ENCODE results near the gene RPL22. TPM values are rescaled to one million over a fixed set of nuclear protein-coding genes. Genes with fewer than 3 reads are reported as not detected.
A peak's percentile ranks its signal among the peaks of the same experiment; 100 is the strongest.

Gene RPL22
- total RNA-seq, 1 donor from 2014 or later = 283 TPM

DNA sequence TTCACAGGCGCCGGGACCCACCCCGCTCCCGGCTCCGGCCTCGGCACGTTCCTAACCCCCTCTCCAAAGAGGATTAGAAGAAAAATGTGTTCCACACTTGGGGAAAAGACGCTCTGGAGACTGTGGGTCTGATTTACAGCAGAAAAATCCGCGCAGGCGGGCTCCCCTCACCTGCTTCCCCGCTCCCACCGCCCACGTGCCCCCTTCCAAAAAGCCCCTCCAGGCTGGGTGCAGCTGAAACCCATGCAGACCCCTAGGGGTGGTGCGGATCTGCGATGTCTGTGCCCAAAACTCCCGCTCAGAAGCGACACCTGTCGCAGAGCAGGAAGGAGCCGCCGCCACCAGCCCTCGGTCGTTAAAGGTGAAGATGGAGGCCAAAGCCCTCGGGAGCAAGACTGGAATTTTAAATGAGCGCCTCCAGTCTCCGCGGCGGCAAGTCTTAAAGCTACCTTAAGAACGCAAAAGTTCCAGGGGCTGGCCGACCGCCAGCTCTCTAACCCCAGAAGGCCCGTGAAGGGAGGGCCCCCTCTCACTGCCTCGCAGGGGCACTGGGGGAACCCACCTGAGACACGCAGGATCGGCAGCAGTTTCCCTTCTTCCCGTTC is 18.6 kb downstream of the RPL22 start:
- H3K4me3 Mint-ChIP-seq (ENCODE audit: unreplicated experiment) = no peak overlapping the region
- peaks cover under 1% of the 10 kb centered on the region for H3K36me3 ChIP-seq (ENCODE audit: insufficient read depth, low read length)
- FAIRE-seq = no peak
- no peak overlapping the region for H2AFZ ChIP-seq (ENCODE audit: low read depth, low read length)
- peaks cover 11% of the 10 kb centered on the region for H3K4me1 ChIP-seq (ENCODE audit: insufficient read depth, low read length)
- H3K27me3 ChIP-seq (ENCODE audit: insufficient read depth, low read length) = peaks cover 41% of the 10 kb centered on the region
- no peaks in the 10 kb centered on the region for H3K9me3 Mint-ChIP-seq (ENCODE audit: unreplicated experiment)
- peaks cover 58% of the 10 kb centered on the region for H4K20me1 ChIP-seq (ENCODE audit: insufficient read depth, low read length)
- peak overlapping the region; percentile 39 for H3K4me2 ChIP-seq (ENCODE audit: low read length)
- no peaks in the 10 kb centered on the region for H3K36me3 Mint-ChIP-seq (ENCODE audit: low read depth, unreplicated experiment)
- no peak overlapping the region for H3K27ac ChIP-seq (ENCODE audit: low read depth, low read length)
- H3K27ac Mint-ChIP-seq (ENCODE audit: unreplicated experiment) = no peak overlapping the region
- H3K9me3 ChIP-seq (ENCODE audit: insufficient read depth, low read depth, low read length) = no peaks in the 10 kb centered on the region
- peaks cover 19% of the 10 kb centered on the region for H3K4me1 Mint-ChIP-seq (ENCODE audit: low read depth, unreplicated experiment)
- H3K79me2 ChIP-seq (ENCODE audit: insufficient read depth, low read length) = peaks cover 4% of the 10 kb centered on the region
- H3K4me3 ChIP-seq (ENCODE audit: insufficient read depth, low read depth, low read length) = no peak overlapping the region
- peaks cover 18% of the 10 kb centered on the region for H3K27me3 Mint-ChIP-seq (ENCODE audit: low read depth, unreplicated experiment)
- H3K9ac ChIP-seq (ENCODE audit: low read length) = no peak overlapping the region
- DNase-seq (ENCODE audit: low read depth) = no peak
- TF ChIP-seq EZH2 (IDR thresholded peaks at IDR 0.05; ENCODE audit: insufficient read depth, low read length) = peak; percentile 71
- TF ChIP-seq, protein P1, sequence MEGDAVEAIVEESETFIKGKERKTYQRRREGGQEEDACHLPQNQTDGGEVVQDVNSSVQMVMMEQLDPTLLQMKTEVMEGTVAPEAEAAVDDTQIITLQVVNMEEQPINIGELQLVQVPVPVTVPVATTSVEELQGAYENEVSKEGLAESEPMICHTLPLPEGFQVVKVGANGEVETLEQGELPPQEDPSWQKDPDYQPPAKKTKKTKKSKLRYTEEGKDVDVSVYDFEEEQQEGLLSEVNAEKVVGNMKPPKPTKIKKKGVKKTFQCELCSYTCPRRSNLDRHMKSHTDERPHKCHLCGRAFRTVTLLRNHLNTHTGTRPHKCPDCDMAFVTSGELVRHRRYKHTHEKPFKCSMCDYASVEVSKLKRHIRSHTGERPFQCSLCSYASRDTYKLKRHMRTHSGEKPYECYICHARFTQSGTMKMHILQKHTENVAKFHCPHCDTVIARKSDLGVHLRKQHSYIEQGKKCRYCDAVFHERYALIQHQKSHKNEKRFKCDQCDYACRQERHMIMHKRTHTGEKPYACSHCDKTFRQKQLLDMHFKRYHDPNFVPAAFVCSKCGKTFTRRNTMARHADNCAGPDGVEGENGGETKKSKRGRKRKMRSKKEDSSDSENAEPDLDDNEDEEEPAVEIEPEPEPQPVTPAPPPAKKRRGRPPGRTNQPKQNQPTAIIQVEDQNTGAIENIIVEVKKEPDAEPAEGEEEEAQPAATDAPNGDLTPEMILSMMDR (IDR thresholded peaks at IDR 0.05; ENCODE audit: insufficient read depth, low read depth, low read length) = no peak

GRCh38 chr1:6180268-6180706 is 19.1 kb downstream of the RPL22 start, which contains the start of gene CHD5:
Gene CHD5 (minus strand): TSS chr1:6180321. CDS start chr1:6180023, 298 bp downstream.
- no peak for FAIRE-seq
- TF ChIP-seq, protein P1 (IDR thresholded peaks at IDR 0.05; ENCODE audit: insufficient read depth, low read depth, low read length) = no peak
- peak; percentile 89 for TF ChIP-seq EZH2 (IDR thresholded peaks at IDR 0.05; ENCODE audit: insufficient read depth, low read length)
- Mint-ChIP-seq H3K27ac (ENCODE audit: unreplicated experiment) (no peak within 1 kb of the TSS), H3K4me1 (ENCODE audit: low read depth, unreplicated experiment) (peaks cover 15% of the 10 kb centered on the region), H3K9me3 (ENCODE audit: unreplicated experiment) (no peaks in the 10 kb centered on the region), H3K4me3 (ENCODE audit: unreplicated experiment) (no peak within 1 kb of the TSS), H3K36me3 (ENCODE audit: low read depth, unreplicated experiment) (no peaks in the 10 kb centered on the region), H3K27me3 (ENCODE audit: low read depth, unreplicated experiment) (peaks cover 18% of the 10 kb centered on the region)
- Histone ChIP-seq H3K4me1 (ENCODE audit: insufficient read depth, low read length) (peaks cover 6% of the 10 kb centered on the region), H3K4me3 (ENCODE audit: insufficient read depth, low read depth, low read length) (no peak within 1 kb of the TSS), H2AFZ (ENCODE audit: low read depth, low read length) (no peak within 1 kb of the TSS), H3K27me3 (ENCODE audit: insufficient read depth, low read length) (peaks cover 41% of the 10 kb centered on the region), H3K27ac (ENCODE audit: low read depth, low read length) (no peak within 1 kb of the TSS), H3K9ac (ENCODE audit: low read length) (no peak within 1 kb of the TSS), H3K4me2 (ENCODE audit: low read length) (peak within 1 kb of the TSS; percentile 46), H3K79me2 (ENCODE audit: insufficient read depth, low read length) (peaks cover 4% of the 10 kb centered on the region), H4K20me1 (ENCODE audit: insufficient read depth, low read length) (peaks cover 53% of the 10 kb centered on the region), H3K9me3 (ENCODE audit: insufficient read depth, low read depth, low read length) (peaks cover 3% of the 10 kb centered on the region), H3K36me3 (ENCODE audit: insufficient read depth, low read length) (no peaks in the 10 kb centered on the region)
- DNase-seq (ENCODE audit: low read depth) = no peak

DNA sequence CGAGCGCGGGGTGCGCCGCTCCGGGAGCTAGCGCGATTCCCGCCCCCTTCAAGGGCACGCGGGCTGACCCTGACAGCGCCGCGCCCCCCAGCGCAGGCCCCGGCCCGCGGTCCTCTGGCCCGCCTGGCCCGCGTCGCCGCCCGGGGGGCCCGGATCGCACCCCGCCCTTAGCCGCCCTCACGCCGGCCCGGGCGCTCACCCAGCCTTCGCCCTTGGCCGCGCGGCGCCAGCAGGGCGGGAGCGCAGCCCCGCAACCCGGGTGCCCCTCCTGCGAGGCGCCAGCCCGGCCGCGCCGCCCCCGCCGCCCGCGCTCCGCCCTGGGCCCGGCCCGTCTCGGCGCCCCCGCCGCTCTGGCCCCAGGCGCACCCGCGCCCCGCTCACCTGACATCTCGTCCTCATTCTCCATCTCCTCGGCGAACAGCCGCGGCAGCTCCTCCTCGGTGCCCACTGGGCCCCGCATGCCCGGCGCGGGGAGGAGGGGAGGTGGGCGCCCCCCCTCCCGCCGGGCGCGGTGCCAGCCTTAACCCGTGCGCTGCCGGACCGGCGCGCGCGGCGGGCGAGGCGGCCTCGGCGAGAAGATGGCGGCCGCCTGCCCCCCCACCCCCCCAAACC is 19.7 kb downstream of the RPL22 start:
- H3K4me3 Mint-ChIP-seq (ENCODE audit: unreplicated experiment) = no peak overlapping the region
- TF ChIP-seq, protein P1 (IDR thresholded peaks at IDR 0.05; ENCODE audit: insufficient read depth, low read depth, low read length) = no peak
- no peak for TF ChIP-seq EZH2 (IDR thresholded peaks at IDR 0.05; ENCODE audit: insufficient read depth, low read length)
- no peaks in the 10 kb centered on the region for H3K36me3 Mint-ChIP-seq (ENCODE audit: low read depth, unreplicated experiment)
- no peak for DNase-seq (ENCODE audit: low read depth)
- Histone ChIP-seq H3K79me2 (ENCODE audit: insufficient read depth, low read length) (peaks cover 4% of the 10 kb centered on the region), H3K9ac (ENCODE audit: low read length) (no peak overlapping the region), H3K27ac (ENCODE audit: low read depth, low read length) (no peak overlapping the region), H3K27me3 (ENCODE audit: insufficient read depth, low read length) (peaks cover 41% of the 10 kb centered on the region), H3K4me1 (ENCODE audit: insufficient read depth, low read length) (peaks cover 2% of the 10 kb centered on the region), H3K4me3 (ENCODE audit: insufficient read depth, low read depth, low read length) (no peak overlapping the region), H3K4me2 (ENCODE audit: low read length) (peak overlapping the region; percentile 46), H4K20me1 (ENCODE audit: insufficient read depth, low read length) (peaks cover 47% of the 10 kb centered on the region), H3K36me3 (ENCODE audit: insufficient read depth, low read length) (no peaks in the 10 kb centered on the region), H2AFZ (ENCODE audit: low read depth, low read length) (no peak overlapping the region), H3K9me3 (ENCODE audit: insufficient read depth, low read depth, low read length) (peaks cover 6% of the 10 kb centered on the region)
- H3K4me1 Mint-ChIP-seq (ENCODE audit: low read depth, unreplicated experiment) = peaks cover 9% of the 10 kb centered on the region
- no peaks in the 10 kb centered on the region for H3K9me3 Mint-ChIP-seq (ENCODE audit: unreplicated experiment)
- no peak for FAIRE-seq
- H3K27me3 Mint-ChIP-seq (ENCODE audit: low read depth, unreplicated experiment) = peaks cover 18% of the 10 kb centered on the region
- no peak overlapping the region for H3K27ac Mint-ChIP-seq (ENCODE audit: unreplicated experiment)
